Measurements from ENCODE around the gene AAMP.

GRCh38 chr2:218255446-218255845 lies 14.5 kb downstream of the AAMP start:
- TF ChIP-seq EZH2 (IDR thresholded peaks at IDR 0.05; ENCODE audit: borderline replicate concordance) (no peak), CTCF (IDR thresholded peaks at IDR 0.05; ENCODE audit: poor library complexity) (no peak)

All from hepatocyte (in vitro differentiated cells).